Activated naive CD4-positive, alpha-beta T cell (primary cell): ENCODE data around the gene BATF.
A peak's percentile ranks its signal among the peaks of the same experiment; 100 is the strongest.
"Not testable (repeated sequence)": the region's sequence is repeated elsewhere in the genome, so short reads cannot be mapped to it uniquely, and the experiment has no call there.

Experiments used
- DNase-seq, 4 experiments: peaks; one replicate each; lab custom pipeline; 2025; lab: John Stamatoyannopoulos, UW

Gene BATF, protein sequence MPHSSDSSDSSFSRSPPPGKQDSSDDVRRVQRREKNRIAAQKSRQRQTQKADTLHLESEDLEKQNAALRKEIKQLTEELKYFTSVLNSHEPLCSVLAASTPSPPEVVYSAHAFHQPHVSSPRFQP

DNA sequence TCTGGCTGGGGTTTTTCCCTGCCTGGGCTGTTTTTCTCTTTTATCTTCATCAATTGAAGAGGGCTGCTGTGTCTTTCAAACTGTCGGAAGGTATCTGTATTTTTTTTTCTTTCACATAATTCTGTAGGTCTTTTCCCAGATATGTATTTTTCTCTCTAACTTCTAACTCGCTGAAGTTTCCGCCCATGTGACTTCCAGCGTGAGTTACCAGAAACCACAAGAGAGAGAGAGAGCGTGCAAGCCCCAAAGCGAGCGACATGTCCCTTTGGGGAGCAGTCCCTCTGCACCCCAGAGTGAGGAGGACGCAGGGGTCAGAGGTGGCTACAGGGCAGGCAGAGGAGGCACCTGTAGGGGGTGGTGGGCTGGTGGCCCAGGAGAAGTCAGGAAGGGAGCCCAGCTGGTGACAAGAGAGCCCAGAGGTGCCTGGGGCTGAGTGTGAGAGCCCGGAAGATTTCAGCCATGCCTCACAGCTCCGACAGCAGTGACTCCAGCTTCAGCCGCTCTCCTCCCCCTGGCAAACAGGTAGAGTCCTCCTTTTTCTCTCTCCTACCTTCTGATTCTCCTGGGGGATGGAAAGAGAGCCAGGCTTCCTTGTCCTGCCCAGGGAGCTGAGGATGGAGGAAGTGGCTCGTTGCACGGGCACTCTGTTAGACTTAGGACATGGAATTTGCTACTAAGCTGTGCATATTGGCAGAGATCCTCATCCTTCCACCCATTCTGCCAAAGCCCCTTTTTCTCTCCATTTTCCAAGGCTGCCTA is at the start of gene BATF:
Gene BATF, plus strand, starts transcription at position 246 of the 759 bp plus-strand sequence. Its CDS starts 214 bp downstream, at position 460.
- peak; percentile 46 to 53 (median 49) for DNase-seq

DNA sequence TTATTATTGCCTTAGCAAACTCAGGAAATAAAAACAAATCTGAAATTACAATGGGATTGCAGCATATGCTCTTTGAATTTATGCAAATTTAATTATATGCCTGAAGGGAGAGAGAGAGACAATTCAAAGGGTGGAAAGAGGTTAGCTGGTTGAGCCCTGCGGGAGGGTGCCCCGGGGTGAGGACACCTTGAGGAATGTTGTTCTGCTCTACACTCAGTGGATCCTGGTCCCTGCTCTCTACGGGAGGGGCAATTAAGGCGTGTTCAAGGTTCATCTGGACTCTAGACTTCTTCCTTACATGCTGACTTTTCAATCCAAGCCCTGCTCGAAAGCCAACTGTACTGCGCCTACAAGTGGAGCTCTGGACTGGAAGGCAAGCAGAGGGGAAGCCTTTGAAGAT is 48.1 kb upstream of the BATF start:
- DNase-seq, result not testable (repeated sequence)

DNA sequence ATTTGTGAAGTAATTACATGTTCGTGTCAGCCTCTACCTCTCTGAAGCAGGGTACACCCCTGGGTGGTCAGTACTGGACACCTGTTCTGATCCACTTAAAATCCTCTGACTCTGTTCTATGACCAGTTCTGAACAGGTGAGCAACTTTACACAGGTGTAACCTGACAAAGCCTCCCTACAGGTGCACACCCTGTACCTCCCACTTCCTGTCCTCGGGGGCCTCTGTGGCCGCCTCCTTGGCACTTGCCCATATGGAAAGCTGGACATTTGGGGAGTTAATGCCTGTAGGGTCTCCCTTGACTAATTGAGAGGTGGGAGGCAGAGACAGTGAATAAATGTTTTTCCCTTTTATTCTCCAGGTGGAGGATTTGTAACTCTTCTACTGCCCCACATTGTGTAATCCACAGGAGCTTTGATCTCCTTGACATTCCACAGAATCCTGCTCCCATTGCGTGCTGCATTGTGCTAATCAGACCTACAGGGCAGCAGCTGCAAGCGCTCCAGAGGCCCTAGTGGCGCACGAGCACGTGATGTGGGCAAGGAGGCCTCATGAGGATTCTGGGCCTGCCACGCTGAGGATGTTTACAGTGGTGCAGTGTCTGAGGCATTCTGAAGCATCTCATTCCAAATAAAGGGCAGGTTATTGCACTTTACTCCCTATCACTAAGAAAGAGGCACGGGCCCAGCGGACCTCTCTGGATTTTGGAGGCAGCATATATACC is 45.8 kb upstream of the BATF start:
- no peak for DNase-seq

- DNase-seq, result no peak
These were observed 44.4 kb upstream of the BATF start for GRCh38 chr14:75477881-75478280.

GRCh38 chr14:75479770-75480600 is 42.3 kb upstream of the BATF start:
- DNase-seq, result no peak

DNA sequence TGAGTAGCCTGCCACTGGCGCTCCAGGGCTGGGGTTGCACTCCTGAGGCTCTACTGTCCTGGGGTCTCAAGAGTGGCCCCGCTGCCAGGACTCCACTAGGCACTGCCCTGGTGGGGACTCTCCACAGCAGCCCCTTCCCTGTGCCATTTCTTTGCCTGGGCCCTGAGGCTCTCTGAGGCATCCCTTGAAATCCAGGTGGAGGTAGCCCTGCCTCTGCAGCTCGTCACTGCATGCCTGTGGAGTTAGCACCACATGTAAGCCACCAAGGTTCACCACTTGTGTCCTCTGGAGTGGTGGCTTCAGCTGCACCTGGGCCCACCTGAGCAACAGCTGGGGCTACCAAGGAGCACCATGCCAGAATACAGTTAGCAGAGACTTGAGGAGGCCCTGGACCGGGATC is 39.9 kb upstream of the BATF start:
- no peak for DNase-seq

DNA sequence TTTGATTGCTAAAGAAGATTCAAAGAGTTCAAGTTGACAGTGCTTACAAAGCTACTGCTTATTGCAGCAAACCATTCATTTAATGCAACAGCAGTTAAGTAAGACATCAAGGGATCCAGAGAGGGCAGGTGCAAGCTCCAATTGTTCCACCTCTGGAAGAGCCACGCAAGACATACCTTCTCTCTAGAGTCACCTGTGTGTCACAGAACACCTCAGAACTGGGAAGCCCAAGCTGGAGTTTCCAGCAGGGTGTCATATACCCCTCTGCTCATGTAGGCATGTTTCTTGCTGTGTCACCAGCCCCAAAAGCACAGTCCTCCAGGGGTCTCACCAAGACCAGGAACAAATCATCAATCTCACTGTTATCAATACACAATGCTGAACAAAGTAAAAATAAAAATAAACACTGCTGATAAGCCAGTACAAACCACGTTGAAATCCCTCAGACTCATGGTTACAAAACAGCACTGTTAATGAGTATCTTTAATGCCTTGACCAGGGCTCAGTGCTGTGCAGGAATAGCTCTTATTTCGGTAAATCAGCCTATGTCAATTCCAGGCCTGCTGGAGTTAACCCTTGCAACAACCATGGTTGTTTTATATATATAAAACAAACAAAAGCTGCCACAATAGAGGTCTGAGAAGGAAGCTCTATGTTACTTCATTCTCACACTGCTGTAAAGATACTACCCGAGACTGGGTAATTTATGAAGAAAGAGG is 37.4 kb upstream of the BATF start:
- DNase-seq, result no peak

- no peak for DNase-seq
These were observed 36.0 kb upstream of the BATF start for GRCh38 chr14:75486318-75486717.

DNA sequence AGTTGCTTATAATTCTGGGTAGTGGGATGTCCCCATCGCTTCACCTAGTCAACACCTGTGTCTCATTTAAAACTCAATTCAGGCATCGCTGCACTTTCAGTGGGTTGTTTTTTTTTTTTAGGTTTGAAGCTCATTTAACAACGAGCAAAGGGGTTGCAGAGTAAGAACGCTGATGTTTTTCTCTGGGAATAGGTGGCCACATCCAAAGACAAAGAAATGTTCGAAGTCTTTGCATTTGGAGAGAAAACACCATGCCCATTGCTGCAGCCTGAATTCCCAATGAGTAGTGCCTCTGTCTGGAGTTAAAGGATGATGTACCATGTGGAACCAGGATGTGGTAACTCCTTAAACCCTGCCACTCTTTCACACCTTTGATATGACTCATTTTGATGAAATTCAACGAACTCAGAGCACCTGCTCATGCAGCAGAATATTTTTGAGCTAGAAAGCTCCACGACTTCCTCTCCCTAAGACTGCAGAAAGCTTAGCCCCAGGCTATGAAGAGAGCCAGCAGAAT is 35.1 kb upstream of the BATF start:
- DNase-seq, result no peak

DNA sequence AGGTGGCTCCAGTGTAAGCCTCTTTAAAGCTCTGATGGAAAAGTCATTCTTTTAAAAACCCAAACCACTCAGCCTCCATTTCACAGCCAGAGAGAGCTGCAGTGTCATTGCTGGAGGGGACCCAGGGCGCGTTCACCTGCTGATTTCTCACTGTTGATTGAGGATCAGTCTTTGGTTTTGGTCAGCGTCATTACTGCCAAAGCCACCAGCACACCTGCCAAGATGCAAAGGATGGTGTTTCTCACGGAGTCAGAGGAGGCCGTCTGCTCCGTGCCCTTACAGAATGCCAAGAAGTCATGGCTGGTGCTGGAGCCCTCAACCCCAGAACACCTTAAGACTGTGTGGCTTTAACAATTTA is 32.8 kb upstream of the BATF start:
- no peak for DNase-seq

DNA sequence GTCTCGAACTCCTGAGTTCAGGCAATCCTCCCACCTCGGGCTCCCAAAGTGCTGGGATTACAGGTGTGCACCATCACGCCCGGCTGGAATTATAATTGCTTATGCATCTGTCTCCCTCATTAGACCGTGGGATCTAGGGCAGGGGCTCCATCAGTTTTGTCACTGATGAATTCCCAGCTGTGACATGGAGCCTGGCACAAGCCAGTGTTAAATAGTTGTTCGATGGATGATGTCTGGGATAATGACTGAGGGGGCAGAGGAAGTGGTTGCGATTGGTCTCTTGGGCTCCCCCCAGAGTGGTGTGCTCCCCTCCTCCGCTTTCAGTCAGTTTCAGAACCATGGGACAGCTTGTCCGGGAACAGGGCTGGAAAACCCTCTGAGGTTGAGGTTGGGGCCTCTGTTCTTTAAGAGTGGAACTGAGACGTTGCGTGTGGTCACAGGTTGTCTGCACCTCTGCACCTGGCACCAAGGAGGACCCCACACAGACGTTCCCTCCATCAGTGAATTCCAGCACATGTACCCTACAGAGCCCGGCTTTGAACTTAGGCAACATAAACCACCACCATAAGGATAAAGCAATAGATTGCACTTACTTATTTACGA is 30.8 kb upstream of the BATF start:
- DNase-seq, result no peak

DNA sequence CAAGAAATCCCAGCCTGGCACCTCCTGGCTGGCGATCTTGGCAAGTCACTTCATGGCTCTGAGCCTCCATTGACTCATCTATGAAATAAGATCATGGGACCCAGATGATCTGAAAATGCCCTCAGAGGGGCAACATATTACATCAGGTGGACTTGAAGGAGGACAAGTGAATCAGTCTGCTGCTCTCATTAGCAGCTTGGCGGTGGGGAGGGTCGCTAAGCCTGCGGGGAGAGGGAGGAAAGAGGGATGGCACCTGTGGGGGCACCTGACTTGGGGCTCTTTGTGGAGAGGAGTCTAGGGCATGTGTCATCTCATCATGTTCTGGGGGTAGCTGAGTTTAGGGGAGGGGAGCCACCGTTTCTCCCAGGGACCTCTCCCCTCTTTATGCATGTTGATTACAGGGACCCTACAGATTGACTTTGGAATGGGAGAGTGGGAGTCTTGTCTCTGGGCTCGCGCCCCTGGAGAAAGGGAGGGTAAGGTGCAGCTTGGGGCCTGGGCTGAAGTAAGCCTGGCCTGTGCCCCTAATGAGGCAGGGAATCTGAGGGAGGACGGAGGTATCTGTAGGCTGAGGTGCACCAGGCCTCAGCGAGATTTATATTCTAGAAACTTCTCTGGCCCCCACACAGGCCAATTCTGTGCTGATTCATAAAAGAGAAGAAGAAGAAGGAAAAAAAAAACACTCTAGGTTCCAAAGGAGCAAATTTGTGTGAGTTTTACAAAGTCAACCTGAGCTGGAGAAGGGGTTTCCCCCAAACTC is 29.3 kb upstream of the BATF start:
- no peak for DNase-seq

GRCh38 chr14:75493592-75494087 is 28.6 kb upstream of the BATF start:
- no peak for DNase-seq

DNA sequence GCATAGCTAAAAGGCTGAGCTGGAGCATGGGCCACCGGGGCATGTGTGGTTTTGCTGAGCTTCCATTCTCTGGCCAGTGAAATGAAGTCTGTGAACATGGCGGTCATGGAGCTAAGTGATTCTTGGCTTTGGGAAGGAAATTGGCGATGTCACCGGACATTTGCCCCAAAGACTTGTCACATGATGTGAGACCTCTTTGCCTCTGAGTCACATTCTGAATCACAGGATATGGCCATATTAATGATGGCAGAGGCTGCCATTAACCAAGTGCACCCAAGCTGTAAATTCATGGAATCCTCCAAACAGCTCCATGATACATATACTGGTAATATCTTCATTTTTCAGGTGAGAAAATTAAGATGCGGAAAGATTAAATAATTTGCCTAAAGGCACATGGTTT is 27.4 kb upstream of the BATF start:
- no peak for DNase-seq

GRCh38 chr14:75495399-75495798 is 26.9 kb upstream of the BATF start:
- no peak for DNase-seq

- no peak for DNase-seq
These were observed 26.4 kb upstream of the BATF start for GRCh38 chr14:75495882-75496281.

- no peak for DNase-seq
These were observed 25.5 kb upstream of the BATF start for GRCh38 chr14:75496755-75497154.

- no peak for DNase-seq
These were observed 25.1 kb upstream of the BATF start for GRCh38 chr14:75497191-75497590.

GRCh38 chr14:75497701-75498100 is 24.6 kb upstream of the BATF start:
- DNase-seq, result no peak
